HG03520 (cell line): ENCODE measurements around the gene UFSP1.
"Not testable (repeated sequence)": the region's sequence is repeated elsewhere in the genome, so short reads cannot be mapped to it uniquely, and the experiment has no call there.

Experiments used
- ATAC-seq: cut with Tn5 transposase; IDR thresholded peaks from one replicate; pipeline ENCODE4 v1.9.1; 2021; ENCODE audit warnings: mild to moderate bottlenecking, moderate library complexity; ENCODE audit not compliant: unreplicated experiment

The UFSP1 gene

GRCh38 chr7:100888988-100889750 lies at the start of gene UFSP1:
Gene UFSP1, minus strand, starts transcription at chr7:100889715. Its CDS starts 444 bp downstream, at chr7:100889271.
- ATAC-seq, result peak; percentile 7

- ATAC-seq, result not testable (repeated sequence)
Measured at GRCh38 chr7:100936167-100936566, 46.7 kb upstream of the UFSP1 start.

GRCh38 chr7:100935381-100935780 lies 45.9 kb upstream of the UFSP1 start:
- ATAC-seq, result not testable (repeated sequence)

- ATAC-seq, result no peak
Measured at GRCh38 chr7:100933734-100934133, 44.2 kb upstream of the UFSP1 start.

- no peak for ATAC-seq
Measured at GRCh38 chr7:100929808-100930174, 40.3 kb upstream of the UFSP1 start.

GRCh38 chr7:100923616-100924015 lies 34.1 kb upstream of the UFSP1 start:
- ATAC-seq, result not testable (repeated sequence)

GRCh38 chr7:100921039-100921438 lies 31.5 kb upstream of the UFSP1 start:
- ATAC-seq, result no peak

GRCh38 chr7:100919779-100920437 lies 30.4 kb upstream of the UFSP1 start:
- ATAC-seq, result not testable (repeated sequence)

- ATAC-seq, result not testable (repeated sequence)
Measured at GRCh38 chr7:100919335-100919734, 29.8 kb upstream of the UFSP1 start.

- no peak for ATAC-seq
Measured at GRCh38 chr7:100914879-100915447, 25.4 kb upstream of the UFSP1 start.

GRCh38 chr7:100914208-100914878 lies 24.8 kb upstream of the UFSP1 start:
- no peak for ATAC-seq

GRCh38 chr7:100911484-100911883 lies 22.0 kb upstream of the UFSP1 start:
- ATAC-seq, result no peak

- ATAC-seq, result not testable (repeated sequence)
Measured at GRCh38 chr7:100910443-100910842, 20.9 kb upstream of the UFSP1 start.

- ATAC-seq, result no peak
Measured at GRCh38 chr7:100908512-100908911, 19.0 kb upstream of the UFSP1 start.

GRCh38 chr7:100902638-100903037 lies 13.1 kb upstream of the UFSP1 start:
- no peak for ATAC-seq

- no peak for ATAC-seq
Measured at GRCh38 chr7:100901921-100902332, 12.4 kb upstream of the UFSP1 start.

GRCh38 chr7:100900978-100901377 lies 11.5 kb upstream of the UFSP1 start:
- no peak for ATAC-seq

- ATAC-seq, result no peak
Measured at GRCh38 chr7:100899432-100899831, 9.9 kb upstream of the UFSP1 start.

GRCh38 chr7:100897772-100898454 lies 8.4 kb upstream of the UFSP1 start:
- ATAC-seq, result no peak

- ATAC-seq, result no peak
Measured at GRCh38 chr7:100896732-100897608, 7.5 kb upstream of the UFSP1 start.
